GM18870 (cell line): Measurements from ENCODE around the gene CX3CL1.

Experiments
- ATAC-seq: cut with Tn5 transposase; IDR thresholded peaks from one replicate; pipeline ENCODE4 v1.9.1; 2021; ENCODE audit warnings: moderate library complexity; ENCODE audit not compliant: unreplicated experiment

Gene CX3CL1

GRCh38 chr16:57432989-57433388, 60.7 kb downstream of the CX3CL1 start:
- no peak for ATAC-seq

GRCh38 chr16:57434003-57434402, 61.7 kb downstream of the CX3CL1 start:
- no peak for ATAC-seq
